ENCODE measurements around the gene TMEM74B.

TMEM74B gene

DNA sequence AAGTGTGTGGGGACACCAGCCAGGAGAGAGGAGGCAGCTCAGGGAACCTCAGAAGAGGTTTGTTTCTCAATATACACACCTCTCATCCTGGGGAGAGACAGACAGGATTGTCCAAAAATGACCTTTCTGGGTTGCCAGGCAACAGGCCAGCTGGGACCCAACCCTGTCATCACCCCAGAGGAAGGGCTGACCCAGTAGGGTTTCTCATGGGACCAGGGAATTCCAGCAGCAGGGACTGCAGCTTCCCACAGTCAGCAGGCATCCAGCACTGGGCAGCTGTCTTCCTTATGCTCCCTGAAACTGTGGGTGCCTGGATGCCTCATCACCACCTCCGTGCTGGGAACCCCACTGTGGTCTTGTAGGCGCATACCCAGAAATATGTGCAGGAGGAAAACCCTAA is 19.8 kb upstream of the TMEM74B start:
- DNase-seq = no peak

DNA sequence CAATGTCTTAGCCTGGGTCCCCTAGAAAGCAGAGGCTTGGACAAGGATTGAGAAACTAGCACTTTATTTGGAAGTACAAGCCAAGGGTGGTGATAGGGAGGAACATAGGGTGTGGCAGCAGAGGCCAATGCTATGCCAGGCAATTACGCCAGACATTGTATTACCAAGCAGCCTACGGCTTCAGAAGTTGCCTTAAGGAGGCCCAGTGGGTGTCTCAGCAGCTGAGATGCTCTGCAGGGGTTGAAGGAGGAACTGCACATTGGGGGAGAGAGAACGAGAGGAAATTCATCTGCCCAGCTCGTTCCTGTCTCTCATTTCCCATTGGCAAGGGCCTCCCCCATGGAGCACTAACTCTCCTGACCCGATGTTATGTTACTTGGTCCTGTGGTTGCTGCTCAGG is 19.3 kb upstream of the TMEM74B start:
- no peak for DNase-seq

DNA sequence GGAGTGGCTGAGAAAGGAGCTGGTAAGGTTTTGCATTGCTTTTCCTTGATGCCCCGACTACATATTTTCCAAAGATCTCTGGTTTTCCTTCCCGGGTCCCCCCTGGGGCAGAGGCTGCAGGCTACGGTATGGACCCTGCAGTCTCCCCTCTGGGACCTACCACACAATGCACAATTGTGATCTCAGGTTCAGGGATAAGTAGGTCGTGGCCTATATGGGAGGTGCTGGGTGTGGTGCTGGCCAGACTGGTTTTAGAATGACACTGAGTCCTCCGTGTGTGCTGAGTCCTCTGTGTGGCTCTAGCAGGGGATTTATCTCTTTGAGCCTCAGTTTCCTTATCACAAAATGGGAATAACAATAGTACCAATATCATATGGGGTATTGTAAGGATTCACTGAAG is 18.8 kb upstream of the TMEM74B start:
- no peak for DNase-seq

DNA sequence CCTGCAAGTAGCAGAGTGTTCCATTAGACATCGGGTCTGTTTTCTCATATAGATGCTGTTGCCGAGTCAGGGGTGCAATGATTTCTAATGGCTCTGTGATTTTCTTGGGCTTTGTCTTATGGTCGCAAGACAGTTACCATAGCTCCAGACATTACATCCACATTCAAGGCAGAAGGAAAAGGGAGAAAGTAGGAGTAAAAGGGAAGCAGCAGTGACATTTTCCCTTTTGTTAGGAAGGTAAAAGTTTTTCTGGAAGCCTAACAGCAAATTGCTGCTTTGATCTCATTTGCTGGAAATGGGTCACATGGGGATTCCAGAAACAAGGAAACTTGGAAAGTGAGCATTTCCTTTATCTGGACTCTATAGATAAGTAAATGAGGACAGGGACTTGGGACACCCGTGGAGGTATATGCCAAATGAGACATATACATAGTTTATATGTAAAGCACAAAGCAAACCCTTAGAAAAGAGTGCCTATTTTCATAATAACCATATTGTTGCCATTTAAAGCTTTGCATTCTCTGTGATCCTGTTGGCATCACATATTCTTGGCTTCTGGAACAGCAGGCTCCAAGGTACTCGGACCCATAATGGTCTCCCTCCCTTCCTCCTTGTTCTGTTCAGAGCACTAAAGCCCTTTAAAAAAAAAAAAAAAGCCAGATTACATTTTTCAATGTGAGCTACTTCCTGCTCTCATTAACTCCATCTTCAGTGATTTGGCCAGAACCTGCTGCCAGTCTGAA is 18.2 kb upstream of the TMEM74B start, which contains the start of gene C20orf202:
Gene C20orf202, plus strand, starts transcription at position 693 of the 743 bp plus-strand sequence. CDS start 132 bp downstream, outside the sequence.
- DNase-seq = no peak

DNA sequence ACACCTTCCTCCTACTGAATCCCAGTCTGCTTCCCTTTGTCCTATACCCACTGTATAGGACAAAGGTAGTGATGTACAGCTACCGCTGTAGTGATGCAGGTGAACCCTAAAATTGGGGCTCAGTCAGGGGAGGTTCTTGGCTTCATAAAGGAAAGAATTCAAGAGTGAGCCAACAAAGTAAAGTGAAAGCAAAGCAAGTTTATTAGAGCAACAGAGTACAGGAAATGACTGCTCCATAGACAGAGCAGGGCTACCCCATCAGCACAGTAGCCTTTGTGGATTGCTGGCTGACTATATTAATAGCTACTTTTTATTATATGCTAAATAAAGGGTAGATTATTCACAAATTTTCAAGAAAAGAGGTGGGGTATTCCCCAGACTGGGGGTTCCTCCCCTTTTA is 15.2 kb upstream of the TMEM74B start:
- DNase-seq = no peak

DNA sequence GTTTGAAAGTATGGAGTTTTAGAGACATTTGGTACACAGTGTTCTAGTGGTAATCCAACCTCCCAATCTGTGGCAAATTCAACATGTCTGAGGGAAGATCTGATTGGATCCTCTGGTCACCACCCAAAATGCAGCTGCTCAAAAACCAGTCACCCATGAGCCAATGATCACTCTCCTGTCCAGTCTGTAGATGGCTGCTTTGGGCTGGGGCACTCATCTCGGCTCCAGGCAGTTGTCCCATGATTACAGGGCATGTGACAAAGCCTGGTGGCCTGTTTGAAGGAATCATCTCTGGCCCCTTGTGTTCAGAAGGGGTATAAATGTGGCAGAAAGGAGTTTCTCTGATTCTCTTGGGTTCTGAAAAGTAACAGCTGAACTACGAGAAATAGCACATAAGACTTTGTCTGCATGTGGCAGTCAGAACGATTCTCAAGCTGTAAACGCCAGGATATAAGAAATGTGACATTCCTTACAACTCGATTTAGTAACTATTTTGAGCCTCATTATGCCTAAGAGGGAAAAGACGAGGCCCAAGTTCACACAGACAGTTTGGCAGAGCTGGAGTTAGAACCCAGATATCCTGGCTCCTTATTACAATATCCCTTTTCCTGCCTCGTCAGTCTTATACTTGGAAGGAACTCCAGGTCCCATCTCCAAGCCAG is 14.6 kb upstream of the TMEM74B start:
- DNase-seq = no peak

DNA sequence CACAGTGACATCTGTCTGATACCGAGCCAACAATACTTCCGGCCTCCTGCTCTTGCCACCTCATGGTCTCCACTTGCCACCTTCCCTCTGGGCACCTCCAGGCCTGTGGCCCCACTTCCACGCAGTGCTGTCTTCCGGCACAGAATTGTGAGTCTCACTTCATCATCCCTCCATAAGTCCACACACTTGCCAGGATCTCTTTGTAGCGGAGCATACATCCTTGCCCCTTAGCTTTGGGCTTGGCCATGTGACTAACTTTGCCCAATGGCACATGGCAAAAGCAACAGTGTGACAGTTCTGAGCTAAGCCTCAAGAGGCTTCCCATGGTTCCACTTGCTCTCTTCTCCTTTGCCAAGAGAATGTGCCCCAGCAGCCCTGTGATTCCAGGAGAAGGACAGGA is 14.0 kb upstream of the TMEM74B start:
- no peak for DNase-seq

DNA sequence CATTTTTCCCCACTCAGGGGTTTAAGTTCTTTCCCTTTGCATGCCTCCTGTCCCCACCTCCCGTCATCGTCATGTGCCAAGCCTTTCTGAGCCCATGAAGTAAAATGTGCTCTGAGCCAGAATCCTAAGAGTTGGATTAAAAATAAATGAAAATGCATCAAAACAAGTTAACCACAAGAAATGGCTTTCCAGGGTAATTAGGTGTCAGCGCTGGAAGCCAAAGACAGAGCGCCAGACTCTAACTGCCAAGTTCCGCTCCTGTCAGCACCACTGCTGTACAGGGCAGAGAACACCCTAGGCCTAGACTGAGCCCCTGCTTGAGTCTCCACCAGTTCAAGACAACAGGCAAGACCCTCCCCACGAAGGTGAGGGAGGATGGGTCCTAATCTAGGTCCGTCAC is 13.0 kb upstream of the TMEM74B start:
- DNase-seq = no peak

DNA sequence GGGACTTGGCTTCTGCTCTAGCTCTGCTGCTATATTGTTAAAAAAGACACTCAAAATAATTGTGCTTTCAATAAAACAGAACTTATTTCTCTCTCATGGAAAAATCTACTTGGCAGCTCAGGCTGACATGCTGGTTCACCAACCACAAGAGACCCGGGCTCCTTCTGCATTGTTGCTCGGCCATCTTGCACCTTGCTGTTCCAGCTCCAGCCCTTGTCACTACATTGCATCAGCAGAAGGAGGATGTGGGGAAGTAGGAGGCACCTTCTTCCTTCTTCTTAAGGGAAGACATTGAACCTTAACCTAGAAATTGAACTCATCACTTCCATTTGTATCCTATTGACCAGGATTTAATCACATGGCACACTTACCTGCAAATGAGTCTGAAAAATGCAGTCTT is 11.9 kb upstream of the TMEM74B start:
- DNase-seq = no peak

DNA sequence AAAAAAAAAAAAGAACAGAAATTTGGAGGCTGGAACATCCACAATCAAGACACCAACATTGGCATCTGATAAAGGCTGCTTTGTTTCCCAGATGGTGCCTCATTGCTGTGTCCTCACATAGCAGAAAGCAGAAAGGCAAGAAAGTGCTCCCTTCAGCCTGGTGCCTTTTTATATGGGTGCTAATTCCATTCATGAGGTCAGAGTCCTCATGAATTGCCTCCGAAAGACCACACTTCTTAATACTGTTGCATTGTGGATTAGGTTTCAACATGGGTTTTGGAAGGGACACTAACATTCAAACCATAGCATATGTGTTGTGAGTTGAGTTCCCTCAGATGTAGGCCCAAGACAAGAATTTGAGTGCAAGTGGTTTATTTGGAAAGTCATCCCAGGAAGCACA is 10.4 kb upstream of the TMEM74B start:
- no peak for DNase-seq

DNA sequence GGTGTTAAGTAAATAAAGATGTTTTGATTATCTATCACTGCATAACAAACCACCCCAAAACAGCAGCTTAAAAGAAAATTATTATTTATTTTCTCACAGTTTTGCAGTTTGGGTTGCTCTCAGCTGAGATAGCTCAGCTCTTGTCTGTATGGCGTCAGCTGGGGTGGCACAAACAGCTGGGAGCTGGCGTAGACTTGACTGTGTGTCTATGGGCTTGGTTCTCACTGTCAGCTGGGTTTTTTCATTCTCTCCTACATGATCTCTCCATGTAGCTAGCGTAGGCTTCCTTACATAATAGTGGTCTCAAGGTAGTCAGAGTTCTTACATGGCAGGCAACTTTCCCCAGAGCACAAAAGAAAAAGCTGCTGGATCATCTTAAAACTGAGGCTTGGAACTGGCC is 6.5 kb upstream of the TMEM74B start:
- no peak for DNase-seq

DNA sequence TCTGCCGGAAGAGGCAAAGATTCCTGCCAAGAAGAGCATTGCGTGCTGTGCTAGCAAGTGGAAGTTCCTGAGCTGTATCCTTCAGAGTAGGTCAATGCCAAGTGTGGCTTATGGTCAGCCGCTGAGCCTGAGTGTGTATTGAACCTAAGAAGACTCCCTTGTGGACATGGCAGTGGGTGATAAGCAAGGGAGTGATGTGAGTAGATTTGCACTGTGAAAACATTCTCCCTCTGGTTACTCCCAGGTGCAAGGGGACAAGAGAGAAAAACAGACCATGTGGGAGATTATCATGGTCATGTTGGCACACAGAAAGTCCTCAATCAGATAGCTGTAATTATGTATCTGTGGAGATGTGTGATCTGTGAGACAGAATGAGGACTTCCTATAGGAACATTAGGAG is 6.1 kb upstream of the TMEM74B start:
- DNase-seq = no peak

DNA sequence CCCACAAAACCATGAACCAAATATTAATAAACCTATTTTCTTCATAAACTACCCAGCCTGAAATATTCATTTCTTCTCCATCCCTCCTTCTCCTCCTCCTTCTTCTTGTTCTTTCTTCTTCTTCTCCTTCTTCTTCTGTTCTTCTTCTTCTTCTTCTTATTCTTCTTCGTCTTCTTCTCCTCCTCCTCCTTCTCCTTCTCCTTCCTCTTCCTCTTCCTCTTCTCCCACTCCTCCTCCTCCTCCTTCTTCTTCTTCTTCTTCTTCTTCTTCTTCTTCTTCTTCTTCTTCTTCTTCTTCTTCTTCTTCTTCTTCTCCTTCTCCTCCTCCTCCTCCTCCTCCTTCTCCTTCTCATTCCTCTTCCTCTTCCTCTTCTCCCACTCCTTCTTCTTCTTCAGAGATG is 5.0 kb upstream of the TMEM74B start:
- DNase-seq = no peak

DNA sequence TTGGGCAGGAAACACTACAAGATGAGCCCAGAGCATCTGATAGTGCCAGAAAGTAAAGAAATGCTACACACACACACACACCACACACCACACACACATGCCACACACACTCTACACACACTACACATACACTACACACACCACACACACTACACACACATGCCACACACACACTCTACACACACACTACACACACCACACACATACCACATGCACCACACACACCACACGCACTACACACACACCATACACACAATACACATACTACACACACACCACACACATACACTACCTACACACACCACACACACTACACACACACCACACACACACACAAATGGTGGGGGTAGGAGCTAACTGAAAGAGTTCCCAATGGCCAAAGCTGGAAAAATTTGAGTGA is 3.6 kb upstream of the TMEM74B start:
- DNase-seq = no peak

DNA sequence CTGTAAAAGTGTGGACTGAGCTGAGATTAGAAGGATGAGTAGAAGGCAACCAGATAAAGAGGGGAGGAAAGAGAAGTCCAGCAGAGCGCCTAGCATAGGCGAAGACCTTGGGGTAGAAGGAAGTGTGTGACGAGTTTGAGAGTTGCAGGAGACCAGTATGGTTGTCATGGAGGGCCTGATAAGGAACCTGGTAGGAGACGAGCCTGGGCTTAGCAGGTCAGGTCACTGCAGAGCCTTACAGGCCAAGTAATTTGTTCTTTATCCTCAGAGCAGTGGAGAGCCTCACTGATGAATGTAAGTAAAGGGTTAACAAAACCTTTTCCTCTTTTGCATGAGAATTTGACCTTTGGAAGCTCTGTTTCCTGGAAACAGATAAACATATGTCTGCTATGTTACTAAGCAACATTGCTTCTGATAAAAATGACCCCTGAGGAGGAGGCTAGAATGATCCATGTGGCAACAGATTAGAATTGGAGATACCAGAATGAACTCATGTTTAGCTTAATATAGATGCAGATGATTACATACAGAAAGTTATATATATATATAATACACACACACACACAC is 2.9 kb upstream of the TMEM74B start:
- DNase-seq = no peak

DNA sequence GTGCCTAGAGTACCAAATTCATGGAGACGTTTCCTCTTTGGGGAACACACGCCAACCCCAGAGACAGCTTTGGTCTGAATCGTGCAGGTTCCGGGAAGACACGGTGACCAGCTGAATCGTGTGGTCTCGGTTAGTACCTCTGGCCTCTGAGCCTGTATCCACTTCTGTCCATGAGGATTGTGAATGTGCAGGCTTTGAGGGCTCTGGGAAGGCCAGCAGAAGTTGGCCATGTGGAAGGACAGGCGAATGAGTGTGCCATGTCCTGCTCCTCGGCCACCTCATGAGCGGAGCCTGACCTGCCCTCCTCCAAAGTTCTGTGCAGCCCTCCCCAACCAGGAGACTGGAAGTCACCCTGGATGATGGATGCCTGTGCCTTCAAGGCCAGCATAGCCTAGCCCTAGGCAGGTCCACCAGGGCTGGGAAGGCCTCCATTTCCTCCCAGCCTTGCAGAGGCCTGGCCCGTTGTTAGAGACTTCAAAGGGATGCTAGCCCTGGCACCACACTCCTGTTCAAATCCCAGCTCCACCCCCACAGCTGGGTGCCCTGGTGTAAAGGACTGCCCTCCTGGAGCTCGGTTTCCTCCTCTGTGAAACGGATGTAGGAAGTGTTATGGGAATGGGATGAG is 1.7 kb upstream of the TMEM74B start:
- no peak for DNase-seq

DNA sequence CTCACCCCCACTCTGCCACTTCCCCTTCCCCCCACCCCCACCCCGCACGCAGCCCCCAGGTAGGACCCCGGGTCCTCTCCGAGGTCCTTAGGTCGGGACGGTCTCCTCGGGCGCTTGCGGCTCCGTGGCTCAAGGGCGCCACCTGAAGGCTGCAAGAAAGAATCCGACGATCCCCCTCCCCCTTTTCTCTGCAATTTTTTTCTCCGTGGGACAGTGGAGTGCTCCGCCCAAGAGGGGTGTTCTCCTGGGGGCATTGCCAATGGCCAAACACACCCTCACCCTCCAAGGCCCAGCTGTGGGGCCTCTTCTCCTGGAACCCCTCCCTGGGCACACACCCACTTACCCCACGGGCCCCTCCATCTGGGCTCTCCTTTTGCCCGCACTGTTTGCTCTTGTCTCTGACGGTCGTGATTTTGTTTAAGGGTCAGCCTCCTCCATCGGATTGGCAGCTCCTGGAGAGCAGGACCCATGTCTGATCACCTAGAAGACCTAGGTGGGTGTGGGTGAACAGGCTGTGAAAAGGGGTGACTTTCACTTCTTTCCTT is 1.1 kb upstream of the TMEM74B start:
- DNase-seq = peak in 2 of 4 experiments; percentile 8 to 17

DNA sequence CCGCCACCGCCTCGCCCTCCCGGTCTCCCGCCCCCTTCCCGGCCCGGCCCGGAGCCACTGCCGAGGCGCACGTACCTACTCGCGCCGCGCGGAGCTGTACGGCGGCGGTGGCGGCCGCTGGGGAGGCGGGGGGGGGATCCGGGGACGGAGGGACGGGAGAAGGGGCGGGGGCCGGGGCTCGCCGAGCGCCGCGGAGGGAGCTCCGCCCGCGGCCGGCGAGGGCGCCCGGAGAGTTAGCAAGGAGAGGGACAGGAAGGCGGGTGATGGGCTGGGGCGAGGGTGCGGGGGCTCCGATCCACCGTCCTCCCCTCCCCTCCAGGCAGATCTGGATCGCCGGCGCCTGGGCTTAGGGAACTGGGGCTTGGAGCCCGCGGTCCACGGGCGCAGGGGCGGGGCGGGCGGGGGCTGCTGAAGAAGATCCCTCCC is 548 bp upstream of the TMEM74B start:
- peak in 1 of 4 experiments; percentile 1 for DNase-seq

DNA sequence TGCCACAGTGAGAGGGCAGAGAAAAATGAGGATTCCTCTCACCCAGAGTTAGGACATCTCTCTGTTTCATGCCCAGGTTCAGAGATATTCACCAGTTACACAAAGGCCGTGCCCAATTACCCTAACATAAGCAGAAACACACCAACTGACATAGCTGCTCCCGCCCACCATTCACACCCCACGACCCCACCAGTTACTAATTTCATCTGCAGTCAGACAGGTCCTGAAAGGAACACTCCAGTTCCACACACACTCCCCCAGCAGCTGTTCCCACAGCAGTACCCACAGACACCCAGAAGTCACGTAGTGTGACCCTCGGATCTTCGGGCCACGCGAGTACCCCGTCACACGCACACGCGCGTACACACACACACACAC is 532 bp downstream of the TMEM74B start:
- DNase-seq = no peak

DNA sequence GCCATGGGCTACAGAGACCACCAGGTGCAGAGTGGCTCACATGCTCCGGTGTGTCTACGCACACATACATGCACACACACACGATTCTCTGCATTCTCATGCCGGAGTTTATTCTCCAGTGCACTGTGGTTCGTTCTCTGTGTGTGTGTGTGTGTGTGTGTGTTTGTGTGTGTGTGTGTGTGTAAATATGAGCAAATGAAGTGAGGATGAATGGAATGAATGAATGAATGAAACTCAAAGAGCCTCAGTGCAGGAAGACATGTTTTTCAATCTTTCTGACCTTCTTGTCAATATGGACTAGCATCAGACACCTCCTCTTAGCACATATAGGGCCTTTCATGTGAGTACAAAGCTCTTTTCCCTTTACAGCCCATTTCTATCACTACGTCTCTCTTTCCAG is 1.6 kb downstream of the TMEM74B start:
- no peak for DNase-seq

DNA sequence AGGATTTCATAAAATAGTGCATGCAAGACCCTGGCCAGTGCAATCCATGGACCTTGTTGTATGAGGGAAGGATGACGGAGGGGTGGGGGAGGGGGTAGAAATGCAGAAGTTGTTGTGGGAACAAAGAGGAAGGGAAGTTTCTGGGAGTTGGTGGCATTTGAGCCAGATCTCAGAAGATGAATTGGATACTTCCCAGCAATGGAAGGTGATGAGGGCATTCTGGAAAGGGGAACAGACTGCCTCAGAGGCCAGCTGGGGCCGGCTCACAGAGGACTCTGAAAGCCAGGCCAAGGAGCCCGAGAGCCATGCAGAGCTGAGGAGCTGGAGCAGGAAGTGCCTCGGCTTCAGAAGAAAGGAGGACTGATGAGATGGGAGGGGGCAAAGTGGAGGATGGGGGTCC is 2.7 kb downstream of the TMEM74B start:
- no peak for DNase-seq

DNA sequence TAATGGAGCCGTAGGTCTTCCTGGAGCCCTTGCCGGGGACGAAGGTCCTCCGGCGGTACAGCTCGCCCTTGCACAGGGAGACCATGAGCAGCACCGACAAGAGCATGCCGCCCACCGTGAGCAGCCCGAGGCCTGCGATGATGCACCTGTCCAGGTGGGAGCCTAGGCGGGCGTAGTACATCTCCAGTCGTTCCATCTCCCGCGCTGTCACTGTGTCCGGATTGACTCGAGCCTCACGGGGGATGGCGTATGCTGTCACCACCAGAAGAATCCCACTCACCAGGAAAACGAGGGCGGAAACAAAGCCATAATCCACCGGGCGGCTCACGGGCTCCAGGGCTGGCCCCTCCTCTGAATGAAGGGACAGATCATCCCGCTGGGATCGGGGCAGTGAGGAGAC is 3.8 kb downstream of the TMEM74B start:
- DNase-seq = no peak

DNA sequence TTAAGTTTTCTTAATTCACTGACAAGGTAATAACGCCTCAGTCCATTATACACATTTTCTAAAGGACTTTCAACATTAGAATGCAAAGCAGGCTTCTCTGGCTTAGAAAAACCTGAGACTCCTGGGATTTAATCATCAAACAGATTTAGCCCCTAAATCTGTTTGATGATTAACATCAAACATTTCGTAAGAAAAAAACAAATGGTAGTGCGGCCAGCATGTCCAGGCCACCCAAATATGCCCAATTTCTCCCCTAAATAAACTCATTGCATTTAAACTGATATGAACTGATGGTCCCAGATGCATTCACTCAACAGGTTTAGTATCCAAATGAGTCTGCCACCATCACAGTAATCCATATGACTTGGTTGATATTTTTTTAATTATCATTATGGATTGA is 6.2 kb downstream of the TMEM74B start:
- no peak for DNase-seq

DNA sequence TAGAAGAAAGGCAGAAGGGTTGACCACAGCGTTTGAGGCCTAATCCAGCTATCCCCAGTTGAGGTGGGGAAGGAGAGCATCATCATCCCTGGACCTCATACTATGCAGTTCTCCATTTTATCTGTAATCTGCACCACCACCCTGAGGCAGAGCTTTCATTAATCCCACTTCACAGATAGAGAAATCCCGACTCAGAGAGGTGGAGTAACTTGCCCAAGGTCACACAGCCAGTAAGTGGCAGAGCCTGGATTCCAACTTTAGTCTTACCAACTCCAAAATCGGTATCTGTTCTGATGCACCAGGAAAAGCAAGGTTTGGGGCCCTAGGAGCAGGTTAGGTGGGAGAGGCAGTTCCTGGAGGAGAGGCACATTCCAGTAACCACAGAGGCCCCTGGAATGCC is 6.7 kb downstream of the TMEM74B start:
- no peak for DNase-seq

Measured in activated naive CD4-positive, alpha-beta T cell (primary cell).